H1 (cell line): ENCODE data around the gene COX19. TPM values are rescaled to one million over a fixed set of nuclear protein-coding genes. Genes with fewer than 3 reads are reported as not detected.

Experiments
- CTCF ChIA-PET: fragments of 300-600 bp; sonication (Branson Sonifier 250); formaldehyde crosslinking; loops from one replicate; lab custom pipeline; 2021; ENCODE audit not compliant: partially characterized antibody; lab: Charles Lee
- POLR2A ChIA-PET: fragments of 300-600 bp; sonication (Branson Sonifier 250); formaldehyde crosslinking; loops from one replicate; lab custom pipeline; 2021; ENCODE audit warnings: inconsistent platforms; ENCODE audit not compliant: partially characterized antibody; lab: Charles Lee
- DNase-seq, 2 experiments: peaks; one replicate each; pipeline versions ENCODE4 v3.0.0 to v3.0.0-alpha.2; 2010 to 2022; ENCODE audit warnings: low spot score in 2 of 2, low read depth in 1 of 2, mixed read lengths in 1 of 2
- FAIRE-seq: peaks from 2 replicates; lab custom pipeline; 2011; peaks lifted over from hg19 to GRCh38; lab: Jason Lieb, UNC
- H2AFZ ChIP-seq: 2 replicates; pipeline ENCODE4 v1.8.1; 2012; ENCODE audit warnings: low read length, inconsistent platforms
- H2AK5ac ChIP-seq: 2 replicates; pipeline ENCODE4 v1.6.1; 2013; ENCODE audit warnings: low read depth, low read length
- H2BK120ac ChIP-seq: replicated peaks from 2 replicates; pipeline ENCODE3; 2013; ENCODE audit warnings: low read depth, low read length, inconsistent platforms
- H2BK12ac ChIP-seq: 2 replicates; pipeline ENCODE4 v1.6.1; 2013; ENCODE audit warnings: low read depth, low read length
- H2BK15ac ChIP-seq: 2 replicates; pipeline ENCODE4 v1.6.1; 2013; ENCODE audit warnings: low read length
- H2BK20ac ChIP-seq: 2 replicates; pipeline ENCODE4 v1.6.1; 2013; ENCODE audit warnings: low read length
- H2BK5ac ChIP-seq: 2 replicates; pipeline ENCODE4 v1.6.1; 2013; ENCODE audit warnings: low read depth, low read length
- H3K14ac ChIP-seq: 2 replicates; pipeline ENCODE4 v1.6.1; 2013; ENCODE audit warnings: inconsistent platforms; ENCODE audit not compliant: insufficient read length
- H3K18ac ChIP-seq: 2 replicates; pipeline ENCODE4 v1.6.1; 2013; ENCODE audit warnings: low read length; ENCODE audit errors: extremely low read depth
- H3K23ac ChIP-seq: 2 replicates; pipeline ENCODE4 v1.6.1; 2013; ENCODE audit warnings: inconsistent platforms; ENCODE audit not compliant: insufficient read length
- H3K23me2 ChIP-seq: 2 replicates; pipeline ENCODE4 v1.6.1; 2013; ENCODE audit warnings: low read depth, low read length
- H3K27ac ChIP-seq: 2 replicates; pipeline ENCODE4 v1.6.1; 2011; ENCODE audit warnings: low read depth, low read length, inconsistent platforms
- H3K27me3 ChIP-seq, 4 experiments: replicated peaks in 1 of 4; 1 replicate in 1 of 4; 2 replicates in 3 of 4; pipeline versions ENCODE4 v1.6.1 to v1.8.1; 2011 to 2013; ENCODE audit warnings: low read length in 3 of 4, mild to moderate bottlenecking in 3 of 4, inconsistent platforms in 2 of 4, mixed read lengths in 2 of 4, moderate library complexity in 1 of 4; ENCODE audit not compliant: control insufficient read depth in 3 of 4, insufficient read depth in 3 of 4; ENCODE audit errors: extremely low read depth in 1 of 4
- H3K36me3 ChIP-seq, 4 experiments: 2 replicates each; pipeline versions ENCODE4 v1.6.1 to v1.8.1; 2011 to 2013; ENCODE audit warnings: mild to moderate bottlenecking in 4 of 4, low read length in 3 of 4, moderate library complexity in 2 of 4, control low read depth in 1 of 4, inconsistent platforms in 1 of 4; ENCODE audit not compliant: insufficient read depth in 4 of 4, control insufficient read depth in 2 of 4
- H3K4ac ChIP-seq: replicated peaks from 2 replicates; pipeline ENCODE3; 2013; ENCODE audit warnings: low read length, low read depth, mixed read lengths, inconsistent platforms; ENCODE audit not compliant: insufficient read length
- H3K4me1 ChIP-seq, 4 experiments: replicated peaks in 1 of 4; 1 replicate in 1 of 4; 2 replicates in 3 of 4; pipeline versions ENCODE4 v1.6.1 to v1.8.1; 2011 to 2013; ENCODE audit warnings: low read length in 3 of 4, inconsistent platforms in 2 of 4, mixed read lengths in 1 of 4; ENCODE audit not compliant: insufficient read depth in 4 of 4, control insufficient read depth in 3 of 4
- H3K4me2 ChIP-seq, 2 experiments: 2 replicates each; pipeline versions ENCODE4 v1.6.1 to v1.8.1; 2011 to 2013; ENCODE audit warnings: low read depth in 2 of 2, low read length in 2 of 2, control low read depth in 1 of 2, inconsistent platforms in 1 of 2, mild to moderate bottlenecking in 1 of 2; ENCODE audit not compliant: insufficient read depth in 1 of 2
- H3K4me3 ChIP-seq, 4 experiments: fragments of 200-600, 300-600 bp in 1 of 4; sonication (generic), shearing (Covaris generic), sonication (Bioruptor Twin) in 1 of 4; 2 replicates each; pipeline versions ENCODE4 v1.5.1 to v1.8.1; 2011 to 2016; ENCODE audit warnings: low read length in 4 of 4, low read depth in 3 of 4, control low read depth in 2 of 4, inconsistent platforms in 2 of 4, mild to moderate bottlenecking in 2 of 4, mixed read lengths in 1 of 4, moderate library complexity in 1 of 4; ENCODE audit not compliant: insufficient read depth in 2 of 4; ENCODE audit errors: extremely low read depth in 1 of 4
- H3K56ac ChIP-seq: replicated peaks from 2 replicates; pipeline ENCODE3; 2013; ENCODE audit warnings: low read depth, mild to moderate bottlenecking, mixed read lengths, low read length, inconsistent platforms; ENCODE audit not compliant: insufficient read length
- H3K79me1 ChIP-seq: 2 replicates; pipeline ENCODE4 v1.6.1; 2013; ENCODE audit warnings: low read depth, low read length, control low read depth
- H3K79me2 ChIP-seq, 2 experiments: 2 replicates each; pipeline versions ENCODE4 v1.6.1 to v1.8.1; 2012 to 2013; ENCODE audit warnings: low read length in 2 of 2, mild to moderate bottlenecking in 2 of 2, inconsistent platforms in 1 of 2; ENCODE audit not compliant: insufficient read depth in 2 of 2, control insufficient read depth in 1 of 2
- H3K9ac ChIP-seq, 4 experiments: replicated peaks in 1 of 4; 1 replicate in 1 of 4; 2 replicates in 3 of 4; pipeline versions ENCODE4 v1.6.1 to v1.8.1; 2011 to 2013; ENCODE audit warnings: low read depth in 3 of 4, low read length in 3 of 4, control low read depth in 2 of 4, mild to moderate bottlenecking in 2 of 4, moderate library complexity in 2 of 4, inconsistent platforms in 1 of 4; ENCODE audit errors: extremely low read depth in 1 of 4
- H3K9me3 ChIP-seq, 2 experiments: 2 replicates each; pipeline versions ENCODE4 v1.6.1 to v1.8.1; 2012 to 2013; ENCODE audit warnings: mild to moderate bottlenecking in 2 of 2, moderate library complexity in 2 of 2, control low read depth in 1 of 2, inconsistent platforms in 1 of 2, low read depth in 1 of 2, low read length in 1 of 2, mixed read lengths in 1 of 2; ENCODE audit not compliant: insufficient read depth in 2 of 2
- H4K20me1 ChIP-seq, 2 experiments: replicated peaks in 1 of 2; 2 replicates each; pipeline versions ENCODE3 to v1.8.1; 2011 to 2013; ENCODE audit warnings: inconsistent platforms in 2 of 2, low read length in 2 of 2, mild to moderate bottlenecking in 1 of 2; ENCODE audit not compliant: insufficient read depth in 2 of 2, control insufficient read depth in 1 of 2
- H4K5ac ChIP-seq: 2 replicates; pipeline ENCODE4 v1.6.1; 2013; ENCODE audit warnings: low read length, low read depth, mixed read lengths, inconsistent platforms; ENCODE audit not compliant: insufficient read length
- H4K8ac ChIP-seq: 2 replicates; pipeline ENCODE4 v1.8.0; 2013; ENCODE audit warnings: mild to moderate bottlenecking, moderate library complexity, low read length, inconsistent platforms; ENCODE audit not compliant: insufficient read depth; ENCODE audit errors: extremely low read depth
- H4K91ac ChIP-seq: replicated peaks from 2 replicates; pipeline ENCODE3; 2013; ENCODE audit warnings: low read length, mixed read lengths, inconsistent platforms; ENCODE audit not compliant: insufficient read length
- BCL11A ChIP-seq, 2 experiments: IDR thresholded peaks; one replicate each; pipeline ENCODE4 v1.6.1; 2011; ENCODE audit warnings: low read depth in 2 of 2, low read length in 2 of 2, mild to moderate bottlenecking in 2 of 2
- CEBPB ChIP-seq: IDR thresholded peaks from 2 replicates; pipeline ENCODE4 v1.6.1; 2012; ENCODE audit warnings: low read depth, low read length
- EZH2 ChIP-seq: fragments of 200-600 bp; sonication (generic); IDR thresholded peaks from 2 replicates; pipeline ENCODE4 v1.7.1; 2012; ENCODE audit warnings: low read depth, mild to moderate bottlenecking, moderate library complexity, low read length, inconsistent platforms; ENCODE audit not compliant: severe bottlenecking
- POLR2AphosphoS5 ChIP-seq: IDR thresholded peaks from 2 replicates; pipeline ENCODE4 v1.6.1; 2011; ENCODE audit warnings: low read depth, low read length
- POU5F1 ChIP-seq: IDR thresholded peaks from 2 replicates; pipeline ENCODE4 v1.6.1; 2011; ENCODE audit warnings: low read depth, mild to moderate bottlenecking, low read length, moderate library complexity
- WGBS, 2 experiments: shearing (Covaris generic) in 1 of 2; methylation state at CpG; one replicate each; pipeline versions ENCODE4 v1.1.6 to v1.1.7; 2013 to 2015; ENCODE audit warnings: low lambda C conversion rate in 2 of 2, mixed read lengths in 2 of 2, inconsistent platforms in 1 of 2, low coverage in 1 of 2, missing lambda C conversion rate in 1 of 2; ENCODE audit not compliant: insufficient replicate concordance in 2 of 2, insufficient coverage in 1 of 2, insufficient read length in 1 of 2; ENCODE audit errors: extremely low coverage in 1 of 2, missing lambda C conversion rate in 1 of 2; 5-methylcytosine and 5-hydroxymethylcytosine counted together
- polyA plus RNA-seq, 7 experiments: library from polyadenylated mRNA; depleted of rRNA in 3 of 7; stranded (reverse) in 5 of 7; unstranded in 2 of 7; fragments of >200 nt in 5 of 7; fragments of 200-250 nt in 2 of 7; gene quantifications; 1 replicate in 5 of 7; 2 replicates in 1 of 7; 4 replicates in 1 of 7; pipeline versions ENCODE4 v1.2.1 to v1.2.3, GENCODE V29; 2011 to 2013; ENCODE audit warnings: missing spikeins in 2 of 7, mixed read lengths in 2 of 7
- total RNA-seq: library from RNA; stranded (reverse); fragmentation: NEBNext Ultra II Directional; extraction: Animal tissue kit (Norgen Biotek cat#: 25700); gene quantifications from 2 replicates; pipeline ENCODE4 v1.2.1, GENCODE V29; 2021

The COX19 gene
- total and polyA plus RNA-seq, 2 of the 8 experiments (the other 6 are each of a cell fraction or from before 2014, with no cell fraction given) = 3.9 to 7.9 TPM

DNA sequence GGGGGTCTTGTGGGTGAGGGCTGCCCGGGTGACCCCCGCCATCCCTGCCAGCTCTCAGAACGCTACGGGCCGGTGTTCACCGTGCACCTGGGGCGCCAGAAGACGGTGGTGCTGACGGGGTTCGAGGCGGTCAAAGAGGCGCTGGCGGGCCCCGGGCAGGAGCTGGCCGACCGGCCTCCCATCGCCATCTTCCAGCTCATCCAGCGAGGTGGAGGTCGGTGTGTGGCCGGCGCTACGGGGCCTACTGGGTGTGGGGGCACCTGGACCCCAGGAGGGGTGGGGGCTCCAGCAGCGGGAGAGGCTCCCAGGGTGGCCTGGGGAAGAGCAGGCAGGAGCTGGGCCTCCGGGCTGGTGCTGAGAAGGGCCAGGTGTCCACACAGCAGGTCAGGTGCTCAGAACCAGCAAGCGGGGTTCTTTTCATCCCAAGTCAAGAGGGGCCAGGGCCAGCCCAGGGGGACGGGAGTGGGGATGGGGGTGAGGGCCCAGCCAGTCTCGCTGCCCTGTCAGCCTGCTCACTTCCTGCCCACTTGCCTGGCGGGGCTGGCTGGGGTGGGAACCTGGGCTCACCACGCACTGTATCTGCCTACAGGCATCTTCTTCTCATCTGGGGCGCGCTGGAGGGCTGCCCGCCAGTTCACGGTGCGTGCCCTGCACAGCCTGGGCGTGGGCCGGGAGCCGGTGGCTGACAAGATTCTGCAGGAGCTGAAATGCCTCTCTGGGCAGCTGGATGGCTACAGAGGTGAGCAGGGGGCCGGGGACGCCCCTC lies 9.2 kb upstream of the COX19 start:
- no peak overlapping the region for H2BK20ac ChIP-seq
- no peak overlapping the region for H3K4me3 ChIP-seq
- no peak overlapping the region for H3K9ac ChIP-seq
- no peak overlapping the region for H3K18ac ChIP-seq
- no peak overlapping the region for H2AK5ac ChIP-seq
- no peak overlapping the region for H2BK12ac ChIP-seq
- H3K23ac ChIP-seq = no peak overlapping the region
- H3K23me2 ChIP-seq = no peaks in the 10 kb centered on the region
- WGBS, 2 experiments = 92% methylated on average over 25 of the region's 39 CpGs; no CpG with 5 or more reads in 1 of the 2 experiments
- H2BK5ac ChIP-seq = no peak overlapping the region
- DNase-seq = no peak
- H4K91ac ChIP-seq = no peak overlapping the region
- no peak overlapping the region for H3K14ac ChIP-seq
- POLR2A ChIA-PET = interaction anchor here (2.4 kb wide), 1 partner anchor 10 kb away, joined by 12 read pairs; the partner anchor contains the start of gene COX19
- peak overlapping the region; percentile 68; the same call in 1 of the 2 replicates for H4K8ac ChIP-seq
- H3K4me1 ChIP-seq = peaks cover 0 to 9% (median 4%) of the 10 kb centered on the region in 4 experiments; a peak in 5 of 7 replicates
- no peaks in the 10 kb centered on the region for H3K36me3 ChIP-seq
- H3K4me2 ChIP-seq = no peak overlapping the region
- CTCF ChIA-PET = interaction anchor here (0.6 to 1.5 kb wide), 5 partner anchors 9 to 76 kb away, joined by 3 to 8 read pairs (median 3); partner anchors contain the start of gene COX19
- H2AFZ ChIP-seq = no peak overlapping the region
- H3K27ac ChIP-seq = no peak overlapping the region
- H3K79me2 ChIP-seq = no peaks in the 10 kb centered on the region
- no peak overlapping the region for H3K4ac ChIP-seq
- no peak for TF ChIP-seq CEBPB
- no peak for TF ChIP-seq POLR2AphosphoS5
- TF ChIP-seq BCL11A (IDR thresholded peaks at IDR 0.05; ENCODE audit: low read depth in 2 of 2, low read length in 2 of 2) = no peak
- TF ChIP-seq POU5F1 = no peak
- no peak for TF ChIP-seq EZH2
- TF ChIP-seq, all 59 proteins: peak for 0
- no peak overlapping the region for H4K5ac ChIP-seq
- no peaks in the 10 kb centered on the region for H3K79me1 ChIP-seq
- H2BK15ac ChIP-seq = no peak overlapping the region
- H3K9me3 ChIP-seq = no peaks in the 10 kb centered on the region
- H2BK120ac ChIP-seq = no peak overlapping the region
- no peak overlapping the region for H3K56ac ChIP-seq
- no peaks in the 10 kb centered on the region for H4K20me1 ChIP-seq
- no peak for FAIRE-seq
- H3K27me3 ChIP-seq = no peaks in the 10 kb centered on the region
